Testis (tissue), 2 donors: ENCODE data around the gene ZBTB21.

ENCODE experiments used
- POLR2A ChIP-seq: fragments of 450-650 bp; IDR thresholded peaks from one replicate; pipeline ENCODE4 v1.6.1; 2017; ENCODE audit warnings: antibody characterized with exemption, mild to moderate bottlenecking, moderate library complexity
- TF ChIP-seq, protein P1 (sequence below), 3 experiments: fragments of 450-650 bp in 2 of 3; fragments of 200-600 bp in 1 of 3; sonication (generic) in 1 of 3; IDR thresholded peaks; one replicate each; pipeline ENCODE4 v1.5.1; 2016 to 2019; ENCODE audit warnings: antibody characterized with exemption in 3 of 3, mild to moderate bottlenecking in 2 of 3, moderate library complexity in 1 of 3

DNA sequence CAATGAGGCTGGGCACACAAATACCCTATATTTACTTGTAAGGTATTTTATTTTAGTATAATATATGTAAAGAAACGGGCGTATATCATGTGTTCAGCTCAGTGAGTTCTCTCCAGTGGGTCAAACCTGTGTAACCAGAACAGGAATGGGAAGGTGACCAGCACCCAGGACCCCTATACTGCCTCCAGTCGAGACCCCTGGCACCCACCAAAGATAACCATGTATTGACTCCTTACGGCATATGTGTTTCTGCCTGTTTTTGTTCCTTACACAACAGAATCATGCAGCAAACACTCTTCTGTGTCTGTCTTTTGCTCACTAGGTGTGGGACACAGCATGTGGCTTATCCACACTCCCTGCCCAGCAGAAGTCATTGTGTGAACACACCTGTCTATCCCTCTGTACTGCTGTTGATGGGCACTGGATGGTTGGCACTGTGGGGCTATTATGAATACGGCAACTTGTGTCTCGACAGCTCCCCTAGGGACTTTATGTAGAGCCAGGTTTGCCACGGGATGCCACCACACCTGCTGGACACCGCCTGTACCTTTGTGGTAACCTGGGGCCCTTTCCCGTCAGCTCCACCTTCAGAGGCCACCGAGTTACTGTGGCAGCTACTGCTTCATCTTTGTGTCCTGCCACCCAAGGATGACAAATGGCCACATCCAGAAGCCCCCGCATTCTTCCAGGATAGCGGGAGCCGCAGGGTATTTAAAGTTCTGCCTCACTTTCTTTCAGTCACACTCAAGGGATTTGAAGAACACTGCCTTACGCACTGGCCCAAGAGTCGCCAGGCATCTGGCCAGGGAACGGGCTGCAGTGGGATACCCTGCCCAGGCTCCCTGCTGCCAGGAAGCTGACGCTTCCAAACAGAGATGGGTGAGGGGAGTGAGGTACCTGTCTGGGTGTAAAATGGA, 32.9 kb downstream of the ZBTB21 start:
- TF ChIP-seq, protein P1, sequence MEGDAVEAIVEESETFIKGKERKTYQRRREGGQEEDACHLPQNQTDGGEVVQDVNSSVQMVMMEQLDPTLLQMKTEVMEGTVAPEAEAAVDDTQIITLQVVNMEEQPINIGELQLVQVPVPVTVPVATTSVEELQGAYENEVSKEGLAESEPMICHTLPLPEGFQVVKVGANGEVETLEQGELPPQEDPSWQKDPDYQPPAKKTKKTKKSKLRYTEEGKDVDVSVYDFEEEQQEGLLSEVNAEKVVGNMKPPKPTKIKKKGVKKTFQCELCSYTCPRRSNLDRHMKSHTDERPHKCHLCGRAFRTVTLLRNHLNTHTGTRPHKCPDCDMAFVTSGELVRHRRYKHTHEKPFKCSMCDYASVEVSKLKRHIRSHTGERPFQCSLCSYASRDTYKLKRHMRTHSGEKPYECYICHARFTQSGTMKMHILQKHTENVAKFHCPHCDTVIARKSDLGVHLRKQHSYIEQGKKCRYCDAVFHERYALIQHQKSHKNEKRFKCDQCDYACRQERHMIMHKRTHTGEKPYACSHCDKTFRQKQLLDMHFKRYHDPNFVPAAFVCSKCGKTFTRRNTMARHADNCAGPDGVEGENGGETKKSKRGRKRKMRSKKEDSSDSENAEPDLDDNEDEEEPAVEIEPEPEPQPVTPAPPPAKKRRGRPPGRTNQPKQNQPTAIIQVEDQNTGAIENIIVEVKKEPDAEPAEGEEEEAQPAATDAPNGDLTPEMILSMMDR (IDR thresholded peaks at IDR 0.05), result no peak
- TF ChIP-seq POLR2A, result no peak
